ENCODE data around the gene GALNT6. TPM values are rescaled to one million over a fixed set of nuclear protein-coding genes. Genes with fewer than 3 reads are reported as not detected.

The GALNT6 gene
- total and polyA plus RNA-seq, 2 donors (not counting 3 experiments of a cell fraction or from before 2014, with no cell fraction given) = 18.7 to 39.2 TPM

DNA sequence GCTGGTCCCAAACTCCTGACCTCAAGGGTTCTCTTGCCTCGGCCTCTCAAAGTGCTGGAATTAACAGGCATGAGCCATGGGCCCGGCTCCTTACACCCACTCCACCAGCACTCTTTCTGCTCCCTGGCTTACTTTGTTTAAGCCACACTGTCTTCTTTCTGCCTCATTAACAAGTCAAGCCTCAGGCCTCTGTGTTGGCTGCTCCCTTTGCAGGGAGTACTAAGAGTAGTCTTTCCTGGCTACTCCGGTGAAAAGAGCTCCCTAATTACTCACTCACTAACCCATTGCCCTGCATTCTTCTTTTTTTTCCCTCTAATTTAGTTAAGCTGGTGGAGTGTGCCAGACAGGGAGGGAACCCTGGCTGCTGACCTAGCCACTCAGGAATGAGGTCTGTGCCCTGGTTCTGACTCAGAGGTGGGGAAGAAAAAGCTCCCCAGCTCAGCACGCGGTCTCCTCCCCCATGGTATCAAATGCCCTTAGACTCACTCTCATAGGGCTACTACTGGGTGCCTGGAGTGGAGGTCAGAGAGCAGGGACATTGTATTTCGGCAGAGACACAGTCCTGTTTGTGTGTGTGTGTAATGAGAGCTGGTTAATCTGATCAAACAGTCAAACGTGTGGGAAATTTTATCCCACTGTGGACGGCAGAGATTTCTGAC is 19.8 kb downstream of the GALNT6 start:
- POLR2A ChIA-PET = interaction anchor here (0.7 to 1.6 kb wide), 3 partner anchors 11 to 23 kb away, joined by 3 to 8 read pairs (median 7); partner anchors contain the start of gene GALNT6
- dilution Hi-C loops (cut with MboI; ENCODE audit: extremely low pct_ligation_motif_present, low sequenced_read_pairs) = no loop called here
- H3K4me1 ChIP-seq (ENCODE audit: control insufficient read depth, extremely low read depth, insufficient read depth, low read length) = peaks cover 54% of the 10 kb centered on the region
- CTCF ChIA-PET = interaction anchor here (0.7 to 2.2 kb wide), 19 partner anchors 10 to 606 kb away, joined by 3 to 15 read pairs (median 4); partner anchors contain the start of genes GALNT6 and POU6F1
- no peaks in the 10 kb centered on the region for H3K36me3 ChIP-seq (ENCODE audit: control insufficient read depth in 2 of 2, extremely low read depth in 1 of 2, insufficient read depth in 2 of 2, low read length in 2 of 2)
- TF ChIP-seq, protein P1, sequence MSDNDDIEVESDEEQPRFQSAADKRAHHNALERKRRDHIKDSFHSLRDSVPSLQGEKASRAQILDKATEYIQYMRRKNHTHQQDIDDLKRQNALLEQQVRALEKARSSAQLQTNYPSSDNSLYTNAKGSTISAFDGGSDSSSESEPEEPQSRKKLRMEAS (IDR thresholded peaks at IDR 0.05; ENCODE audit: insufficient read depth, insufficient read length) = peak; percentile 40
- TF ChIP-seq, protein P2, sequence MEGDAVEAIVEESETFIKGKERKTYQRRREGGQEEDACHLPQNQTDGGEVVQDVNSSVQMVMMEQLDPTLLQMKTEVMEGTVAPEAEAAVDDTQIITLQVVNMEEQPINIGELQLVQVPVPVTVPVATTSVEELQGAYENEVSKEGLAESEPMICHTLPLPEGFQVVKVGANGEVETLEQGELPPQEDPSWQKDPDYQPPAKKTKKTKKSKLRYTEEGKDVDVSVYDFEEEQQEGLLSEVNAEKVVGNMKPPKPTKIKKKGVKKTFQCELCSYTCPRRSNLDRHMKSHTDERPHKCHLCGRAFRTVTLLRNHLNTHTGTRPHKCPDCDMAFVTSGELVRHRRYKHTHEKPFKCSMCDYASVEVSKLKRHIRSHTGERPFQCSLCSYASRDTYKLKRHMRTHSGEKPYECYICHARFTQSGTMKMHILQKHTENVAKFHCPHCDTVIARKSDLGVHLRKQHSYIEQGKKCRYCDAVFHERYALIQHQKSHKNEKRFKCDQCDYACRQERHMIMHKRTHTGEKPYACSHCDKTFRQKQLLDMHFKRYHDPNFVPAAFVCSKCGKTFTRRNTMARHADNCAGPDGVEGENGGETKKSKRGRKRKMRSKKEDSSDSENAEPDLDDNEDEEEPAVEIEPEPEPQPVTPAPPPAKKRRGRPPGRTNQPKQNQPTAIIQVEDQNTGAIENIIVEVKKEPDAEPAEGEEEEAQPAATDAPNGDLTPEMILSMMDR (IDR thresholded peaks at IDR 0.05; ENCODE audit: extremely low read depth in 1 of 2, insufficient read depth in 1 of 2, low read depth in 1 of 2, low read length in 2 of 2) = no peak
- peak; percentile 97 for TF ChIP-seq FOS (IDR thresholded peaks at IDR 0.05; ENCODE audit: borderline replicate concordance, insufficient read depth, low read length)
- TF ChIP-seq GATA2 (IDR thresholded peaks at IDR 0.05; ENCODE audit: insufficient read depth, insufficient read length, low read depth, low read length) = peak; percentile 55
- peak; percentile 62 for TF ChIP-seq POLR2AphosphoS5 (IDR thresholded peaks at IDR 0.05; ENCODE audit: insufficient read depth, low read depth, low read length)
- TF ChIP-seq POLR2A (IDR thresholded peaks at IDR 0.05; ENCODE audit: low read depth, low read length) = no peak
- peak; percentile 76 for TF ChIP-seq JUN (IDR thresholded peaks at IDR 0.05; ENCODE audit: borderline replicate concordance, insufficient read depth, insufficient read length, low read depth)
- TF ChIP-seq MYC (IDR thresholded peaks at IDR 0.05; ENCODE audit: low read depth, low read length) = peak; percentile 93
- no peak for TF ChIP-seq EZH2 (IDR thresholded peaks at IDR 0.05; ENCODE audit: borderline replicate concordance, low read depth, low read length, severe bottlenecking)
- DNase-seq (ENCODE audit: low read depth, low spot score) = peak; percentile 96
- no TSS peak for BruUV-seq (replicated peaks)
- H3K27ac ChIP-seq (ENCODE audit: insufficient read depth, low read depth, low read length) = peak overlapping the region; percentile 91
- H3K9me1 ChIP-seq (replicated peaks; ENCODE audit: control insufficient read depth, extremely low read depth, insufficient read depth, low read length) = no peaks in the 10 kb centered on the region
- no peaks in the 10 kb centered on the region for H4K20me1 ChIP-seq (replicated peaks; ENCODE audit: control insufficient read depth, extremely low read depth, insufficient read depth, low read length)
- no peaks in the 10 kb centered on the region for H3K9me3 ChIP-seq (replicated peaks; ENCODE audit: control insufficient read depth, insufficient read depth, low read length)
- no peaks in the 10 kb centered on the region for H3K27me3 ChIP-seq (ENCODE audit: control insufficient read depth in 2 of 2, insufficient read depth in 2 of 2, low read length in 2 of 2)
- H2AFZ ChIP-seq (ENCODE audit: low read depth, low read length) = peak overlapping the region; percentile 20
- H3K9ac ChIP-seq (replicated peaks; ENCODE audit: extremely low read depth, insufficient read depth, low read length) = peak overlapping the region; percentile 65
- H3K79me2 ChIP-seq (ENCODE audit: control insufficient read depth, insufficient read depth, low read length) = no peaks in the 10 kb centered on the region
- no peak overlapping the region for H3K4me3 ChIP-seq (replicated peaks in 1 of 3; ENCODE audit: insufficient read depth in 1 of 3, low read depth in 1 of 3, low read length in 3 of 3)
- intact Hi-C loops (cut with micrococcal nuclease) = loop anchor here (1.0 kb wide), 1 partner anchor 20 kb away; the partner anchor contains the start of gene GALNT6
- peak; percentile 99 for FAIRE-seq
- H3K4me2 ChIP-seq (ENCODE audit: insufficient read depth, low read length) = peak overlapping the region; percentile 29
